AG04450 (cell line): ENCODE results near the gene GPR87. TPM values are rescaled to one million over a fixed set of nuclear protein-coding genes. Genes with fewer than 3 reads are reported as not detected.

Experiments used
- CTCF ChIA-PET: fragments of 300-600, 350-600 bp; formaldehyde crosslinking; extraction: SDS; loops from one replicate; lab custom pipeline; 2022; ENCODE audit warnings: antibody characterized with exemption, inconsistent platforms; lab: Charles Lee
- POLR2A ChIA-PET: fragments of 350-600 bp; formaldehyde crosslinking; extraction: SDS; loops from one replicate; lab custom pipeline; 2021; ENCODE audit warnings: antibody characterized with exemption, inconsistent platforms; lab: Yijun Ruan, JAX
- DNase-seq: peaks from one replicate; pipeline ENCODE4 v3.0.0-alpha.2; 2011; ENCODE audit warnings: low read depth, low spot score
- H3K27ac ChIP-seq: one replicate; pipeline ENCODE4 v1.5.1; 2012; ENCODE audit warnings: low read depth, low read length, control low read depth
- H3K27me3 ChIP-seq: one replicate; pipeline ENCODE4 v1.6.0; 2012; ENCODE audit warnings: low read length; ENCODE audit not compliant: control insufficient read depth, insufficient read depth
- H3K4me3 ChIP-seq: 2 replicates; pipeline ENCODE4 v1.5.1; 2011; ENCODE audit warnings: mild to moderate bottlenecking, low read depth, low read length, control low read depth
- H3K9me3 ChIP-seq: 2 replicates; pipeline ENCODE4 v1.5.1; 2012; ENCODE audit warnings: low read length; ENCODE audit not compliant: control insufficient read depth, insufficient read depth
- polyA plus RNA-seq: library from polyadenylated mRNA; depleted of rRNA; stranded (reverse); fragments of >200 nt; gene quantifications from 2 replicates; pipeline ENCODE4 v1.2.3, GENCODE V29; 2011
- TF ChIP-seq, protein P1 (sequence below): IDR thresholded peaks from 2 replicates; pipeline ENCODE4 v1.5.1; 2011; ENCODE audit warnings: low read depth, low read length, control low read depth, inconsistent platforms

Gene GPR87
- polyA plus RNA-seq, 1 experiment = not detected

DNA sequence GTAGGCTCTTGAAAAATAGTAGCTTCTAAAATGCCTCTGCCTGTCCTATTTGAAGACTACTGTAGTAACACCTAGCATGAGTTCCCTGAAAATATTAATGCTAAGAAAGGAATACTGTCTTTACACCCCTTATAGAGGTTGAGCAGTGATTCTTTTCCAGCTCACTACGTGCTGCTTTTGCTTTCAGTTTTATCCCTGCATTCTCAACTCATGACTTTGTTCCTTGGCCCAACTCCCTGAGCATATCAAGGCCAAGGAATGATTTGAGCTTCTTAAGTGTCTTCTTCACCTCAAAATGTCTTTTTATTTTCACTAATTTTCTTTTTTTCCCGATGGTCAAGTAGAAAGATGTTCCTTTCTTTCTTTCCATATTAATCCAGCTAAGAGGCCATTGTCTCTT, 29.2 kb upstream of the GPR87 start:
- Histone ChIP-seq H3K9me3 (no peaks in the 10 kb centered on the region), H3K4me3 (no peak overlapping the region; the same call in 1 of the 2 replicates), H3K27ac (no peak overlapping the region), H3K27me3 (no peaks in the 10 kb centered on the region)
- POLR2A ChIA-PET = interaction anchor here (0.8 kb wide), 1 partner anchor 50 kb away, joined by 3 read pairs; no protein-coding TSS in a partner anchor
- CTCF ChIA-PET = interaction anchor here (0.8 to 1.9 kb wide), 4 partner anchors 13 to 123 kb away, joined by 3 to 23 read pairs (median 4); no protein-coding TSS in a partner anchor
- DNase-seq = peak; percentile 38
- TF ChIP-seq, protein P1, sequence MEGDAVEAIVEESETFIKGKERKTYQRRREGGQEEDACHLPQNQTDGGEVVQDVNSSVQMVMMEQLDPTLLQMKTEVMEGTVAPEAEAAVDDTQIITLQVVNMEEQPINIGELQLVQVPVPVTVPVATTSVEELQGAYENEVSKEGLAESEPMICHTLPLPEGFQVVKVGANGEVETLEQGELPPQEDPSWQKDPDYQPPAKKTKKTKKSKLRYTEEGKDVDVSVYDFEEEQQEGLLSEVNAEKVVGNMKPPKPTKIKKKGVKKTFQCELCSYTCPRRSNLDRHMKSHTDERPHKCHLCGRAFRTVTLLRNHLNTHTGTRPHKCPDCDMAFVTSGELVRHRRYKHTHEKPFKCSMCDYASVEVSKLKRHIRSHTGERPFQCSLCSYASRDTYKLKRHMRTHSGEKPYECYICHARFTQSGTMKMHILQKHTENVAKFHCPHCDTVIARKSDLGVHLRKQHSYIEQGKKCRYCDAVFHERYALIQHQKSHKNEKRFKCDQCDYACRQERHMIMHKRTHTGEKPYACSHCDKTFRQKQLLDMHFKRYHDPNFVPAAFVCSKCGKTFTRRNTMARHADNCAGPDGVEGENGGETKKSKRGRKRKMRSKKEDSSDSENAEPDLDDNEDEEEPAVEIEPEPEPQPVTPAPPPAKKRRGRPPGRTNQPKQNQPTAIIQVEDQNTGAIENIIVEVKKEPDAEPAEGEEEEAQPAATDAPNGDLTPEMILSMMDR = no peak

DNA sequence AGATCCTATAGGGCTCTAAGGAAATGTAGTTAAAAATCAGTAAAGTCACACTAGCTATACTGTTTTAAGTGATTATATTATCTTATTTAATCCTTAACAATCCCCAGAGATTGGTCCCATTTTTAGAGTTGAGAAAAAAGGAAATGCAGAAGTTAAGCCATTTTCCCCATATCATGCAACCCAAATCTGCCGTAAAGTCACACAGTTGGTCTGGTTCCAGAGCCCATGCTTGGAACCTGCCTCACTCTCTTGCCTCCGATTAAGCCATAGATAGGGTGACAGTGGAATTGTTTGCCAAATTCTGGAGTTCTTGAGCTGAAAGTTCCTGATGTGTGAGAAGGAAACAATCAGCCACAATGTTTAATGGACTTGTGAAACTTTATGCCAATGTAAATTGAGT, 15.1 kb upstream of the GPR87 start:
- H3K27ac ChIP-seq = no peak overlapping the region
- POLR2A ChIA-PET = no interaction called here
- CTCF ChIA-PET = interaction anchor here (0.6 to 0.7 kb wide), 2 partner anchors 85 to 104 kb away, joined by 3 to 4 read pairs; no protein-coding TSS in a partner anchor
- TF ChIP-seq, protein P1 = no peak
- no peak overlapping the region for H3K4me3 ChIP-seq
- no peak for DNase-seq
- no peaks in the 10 kb centered on the region for H3K27me3 ChIP-seq
- no peaks in the 10 kb centered on the region for H3K9me3 ChIP-seq

DNA sequence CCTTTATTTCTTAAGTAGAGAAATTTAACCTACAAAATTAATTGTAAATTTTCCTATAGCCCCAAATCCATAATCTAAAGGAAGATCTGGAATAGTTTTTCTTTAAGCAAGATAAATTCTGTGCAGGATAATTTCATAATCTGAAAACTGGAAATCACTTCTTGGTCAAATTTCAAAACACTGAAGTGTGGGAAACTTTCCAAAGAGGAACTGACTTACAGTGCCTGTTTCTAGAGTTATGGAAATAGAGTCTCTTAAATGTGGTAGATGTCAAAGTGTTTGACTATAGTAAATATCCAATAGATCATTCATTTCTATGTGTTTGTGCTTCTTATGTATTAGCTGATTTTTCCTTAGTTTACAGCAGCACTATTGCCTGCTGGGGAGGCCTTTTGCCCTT, 14.3 kb upstream of the GPR87 start:
- no peaks in the 10 kb centered on the region for H3K9me3 ChIP-seq
- no peak overlapping the region for H3K4me3 ChIP-seq
- H3K27me3 ChIP-seq = no peaks in the 10 kb centered on the region
- no peak for DNase-seq
- H3K27ac ChIP-seq = no peak overlapping the region
- CTCF ChIA-PET = no interaction called here
- TF ChIP-seq, protein P1 = no peak
- POLR2A ChIA-PET = no interaction called here

DNA sequence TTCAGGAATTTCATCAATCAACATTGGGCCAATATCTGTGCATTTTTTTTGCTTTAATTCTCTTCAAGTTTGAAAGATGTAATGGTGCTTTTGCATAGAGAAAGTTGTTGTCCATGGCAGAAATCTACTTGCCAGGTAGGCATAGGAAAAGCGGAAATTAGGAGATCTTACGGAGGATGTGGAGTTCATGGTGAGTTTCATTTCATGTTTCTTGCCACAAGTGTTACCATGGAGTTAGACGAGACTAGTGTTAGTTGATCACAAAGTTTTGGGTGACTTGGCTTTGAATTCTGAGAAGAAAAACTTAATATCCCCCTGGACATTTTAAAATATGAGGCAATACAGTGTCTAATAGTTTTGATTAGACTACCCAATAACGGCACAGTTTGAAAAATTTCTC, 13.8 kb upstream of the GPR87 start:
- Histone ChIP-seq H3K9me3 (no peaks in the 10 kb centered on the region), H3K4me3 (no peak overlapping the region), H3K27me3 (no peaks in the 10 kb centered on the region), H3K27ac (no peak overlapping the region)
- POLR2A ChIA-PET = no interaction called here
- CTCF ChIA-PET = interaction anchor here (0.8 to 1.0 kb wide), 2 partner anchors 39 to 103 kb away, joined by 3 read pairs; no protein-coding TSS in a partner anchor
- TF ChIP-seq, protein P1 = no peak
- DNase-seq = no peak

DNA sequence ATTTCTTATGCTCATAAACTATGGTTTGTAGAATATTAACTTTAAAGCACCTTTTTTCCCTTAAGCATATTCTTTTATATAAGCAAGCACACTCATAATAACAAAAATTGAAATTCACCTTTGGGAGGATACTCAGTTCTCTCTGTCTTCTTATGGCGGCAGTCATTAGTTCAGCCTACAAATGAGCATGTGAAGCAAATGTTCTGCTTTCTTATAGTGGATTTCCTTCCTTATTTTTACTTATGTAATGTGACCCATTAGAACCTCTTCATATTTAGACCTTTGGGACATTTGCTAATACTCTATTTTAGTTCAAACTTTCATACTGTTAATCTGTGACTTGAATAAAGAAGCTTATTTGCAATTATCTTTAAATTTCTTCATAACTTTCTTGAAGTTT, 12.7 kb upstream of the GPR87 start, which contains the start of gene P2RY13:
TSS of gene P2RY13 (minus strand) at position 187 of the 400 bp plus-strand sequence. CDS start at position 166, 21 bp downstream.
- TF ChIP-seq, protein P1 = no peak
- Histone ChIP-seq H3K27me3 (no peaks in the 10 kb centered on the region), H3K27ac (no peak within 1 kb of the TSS), H3K4me3 (no peak within 1 kb of the TSS), H3K9me3 (no peaks in the 10 kb centered on the region)
- POLR2A ChIA-PET = no interaction called here
- CTCF ChIA-PET = interaction anchor here (0.8 to 3.8 kb wide), 5 partner anchors 17 to 102 kb away, joined by 3 to 33 read pairs (median 7); no protein-coding TSS in a partner anchor
- DNase-seq = no peak
